ENCODE measurements around the gene CCNI2. TPM values are rescaled to one million over a fixed set of nuclear protein-coding genes. Genes with fewer than 3 reads are reported as not detected.

The CCNI2 gene
- total RNA-seq, 1 donor from 2014 or later = not detected

GRCh38 chr5:132749506-132749905 is 2.3 kb downstream of the CCNI2 start:
- DNase-seq (ENCODE audit: low spot score) = no peak

GRCh38 chr5:132750471-132751230 is 3.4 kb downstream of the CCNI2 start:
- no peak for DNase-seq (ENCODE audit: low spot score)

DNA sequence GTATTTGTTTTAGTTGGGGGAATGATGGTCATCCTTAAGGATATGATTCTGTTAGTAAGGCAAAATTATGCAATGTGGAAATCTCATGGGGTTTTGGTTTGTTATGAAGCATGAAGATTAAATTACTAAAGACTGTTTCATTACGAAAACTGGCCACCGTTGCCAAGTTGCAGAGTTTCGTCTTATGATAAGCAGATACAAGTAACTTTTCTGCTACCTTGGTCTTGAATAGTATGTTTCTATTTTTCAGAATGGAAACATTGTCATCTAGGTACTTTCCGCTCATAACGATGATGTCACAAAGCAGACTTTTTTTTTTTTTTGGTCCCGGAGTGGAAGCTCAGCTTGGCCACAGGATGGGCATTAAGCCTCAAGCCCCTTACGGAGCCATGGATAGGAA is 4.2 kb downstream of the CCNI2 start:
- DNase-seq (ENCODE audit: low spot score) = no peak

- no peak for DNase-seq (ENCODE audit: low spot score)
Observed at GRCh38 chr5:132751971-132752580, 4.8 kb downstream of the CCNI2 start.

DNA sequence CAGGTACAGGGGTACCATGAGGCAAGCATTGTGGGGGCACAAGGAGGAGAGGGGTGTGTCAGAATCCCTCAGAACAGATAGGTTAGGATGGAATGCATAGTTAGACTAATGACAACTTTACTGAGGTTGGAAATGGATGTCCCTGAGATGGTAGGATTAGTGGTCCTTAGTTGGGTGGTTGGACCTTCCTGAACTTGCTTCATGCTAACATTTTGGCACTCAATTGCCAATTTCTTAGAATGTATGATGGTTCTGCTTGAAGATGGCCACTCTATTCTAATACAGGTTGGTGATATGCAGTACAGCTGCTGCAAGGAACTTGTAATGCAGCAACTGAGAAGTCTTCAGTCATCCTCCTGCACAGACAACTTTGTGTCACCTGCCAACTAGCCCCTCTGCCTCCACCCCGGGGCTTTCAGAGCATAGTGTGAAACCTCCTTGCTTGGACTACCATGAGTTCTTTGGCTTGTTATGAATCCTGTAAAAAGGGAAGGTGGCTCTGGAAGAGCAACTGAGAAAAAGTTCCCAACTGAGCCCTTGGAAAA is 5.4 kb downstream of the CCNI2 start:
- no peak for DNase-seq (ENCODE audit: low spot score)

GRCh38 chr5:132753135-132753987 is 6.1 kb downstream of the CCNI2 start:
- no peak for DNase-seq (ENCODE audit: low spot score)

DNA sequence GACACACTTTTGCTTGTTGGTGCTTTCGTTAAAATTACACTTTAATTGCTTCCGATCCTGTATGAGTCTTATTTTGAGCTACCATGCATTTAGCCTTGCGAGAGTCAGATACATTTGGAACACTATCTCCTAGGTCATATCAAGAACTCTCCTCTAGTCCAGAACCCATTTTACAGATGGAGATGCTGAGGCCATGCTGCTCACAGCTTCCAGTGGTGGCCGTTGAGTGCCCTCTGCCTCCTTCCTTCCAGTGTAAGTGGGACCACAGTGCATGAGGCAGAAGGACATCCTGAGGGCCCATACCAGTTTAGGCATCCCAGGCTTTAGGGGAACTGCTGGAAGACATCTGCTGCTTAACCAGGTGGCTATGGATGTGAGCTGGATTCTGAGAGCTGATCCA is 6.9 kb downstream of the CCNI2 start:
- DNase-seq (ENCODE audit: low spot score) = no peak

DNA sequence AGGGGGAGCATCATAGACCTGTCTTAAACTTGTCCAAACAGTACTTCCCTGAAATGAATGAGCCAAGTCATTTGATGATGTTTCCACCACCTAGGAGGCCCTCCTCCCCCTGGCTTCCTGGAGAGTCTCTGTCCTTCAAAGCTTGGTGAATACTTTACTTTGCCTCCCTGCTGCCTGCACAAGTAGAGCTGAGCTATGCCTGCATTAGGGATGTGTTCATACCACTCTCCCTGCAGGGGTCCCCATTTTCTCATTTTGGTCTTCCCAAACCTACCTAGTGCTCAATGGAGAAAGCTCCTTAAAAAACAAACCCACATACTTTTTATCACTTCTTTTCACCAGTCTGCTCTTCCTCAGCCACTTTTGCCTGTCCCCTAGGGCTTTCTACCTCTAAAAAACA is 7.7 kb downstream of the CCNI2 start:
- DNase-seq (ENCODE audit: low spot score) = no peak

- no peak for DNase-seq (ENCODE audit: low spot score)
Observed at GRCh38 chr5:132756542-132756941, 9.3 kb downstream of the CCNI2 start.

DNA sequence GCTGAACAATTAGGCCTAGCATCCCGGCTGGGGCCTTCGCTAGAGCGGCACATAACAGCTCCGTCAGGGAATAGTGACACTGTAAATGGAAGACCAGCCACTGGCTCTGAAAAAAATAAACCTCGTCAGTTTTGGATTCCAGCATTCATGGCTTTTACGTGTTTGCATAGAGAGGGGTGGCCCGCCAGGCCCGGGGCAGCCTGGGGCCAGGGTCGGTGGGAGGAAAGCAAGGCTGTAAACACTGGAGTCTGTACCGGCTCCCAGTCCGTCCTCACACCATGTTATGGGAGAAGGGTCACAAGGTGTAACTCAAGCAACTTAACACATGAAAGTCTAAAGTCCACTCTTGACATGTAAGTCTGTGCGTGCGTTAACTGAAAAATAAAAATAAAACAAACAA is 11.2 kb downstream of the CCNI2 start:
- no peak for DNase-seq (ENCODE audit: low spot score)

DNA sequence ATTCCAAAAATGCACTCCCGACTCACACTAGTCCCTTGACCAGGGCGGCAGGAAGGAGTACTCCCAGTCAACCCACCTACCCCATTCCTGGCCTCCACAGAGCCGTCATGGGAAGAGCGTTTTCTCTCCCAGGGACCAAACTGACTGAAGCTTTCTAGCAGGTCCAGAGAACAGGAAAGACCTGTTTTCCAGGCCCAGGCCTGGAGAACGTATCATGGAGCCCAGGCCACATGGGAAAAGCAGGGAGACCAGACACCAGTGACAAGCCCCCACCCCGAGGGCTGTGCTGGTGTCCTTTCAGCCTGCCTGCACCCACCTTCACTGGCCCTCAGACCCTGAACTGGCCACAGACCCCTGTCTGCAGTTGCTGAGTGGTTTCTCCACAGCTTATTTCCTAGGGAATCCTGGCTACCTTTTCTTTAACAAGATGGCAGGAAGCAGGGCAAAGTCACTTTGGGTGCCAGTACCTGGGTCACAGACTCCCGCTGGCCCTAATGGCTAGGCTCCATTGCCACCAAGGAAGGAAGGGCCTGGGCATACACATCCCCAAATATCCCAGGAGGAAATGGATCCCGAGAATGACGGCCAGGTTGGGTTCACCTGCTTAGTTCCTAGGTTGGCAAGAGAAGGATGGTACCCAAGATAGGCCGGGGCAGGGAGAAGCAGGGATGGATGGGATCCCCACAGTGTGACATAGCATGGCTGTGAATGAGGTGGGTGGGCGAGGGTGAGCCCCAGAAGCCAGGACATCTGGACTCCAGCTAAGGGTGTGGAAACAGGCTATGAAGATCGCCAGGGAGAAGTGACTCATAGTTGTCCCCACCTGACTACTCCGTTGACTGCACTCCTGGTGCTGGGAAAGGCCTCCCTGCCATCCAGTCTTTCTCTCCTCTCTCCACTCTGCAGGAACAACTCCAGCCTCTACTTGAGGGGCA is 12.2 kb downstream of the CCNI2 start:
- DNase-seq (ENCODE audit: low spot score) = no peak

DNA sequence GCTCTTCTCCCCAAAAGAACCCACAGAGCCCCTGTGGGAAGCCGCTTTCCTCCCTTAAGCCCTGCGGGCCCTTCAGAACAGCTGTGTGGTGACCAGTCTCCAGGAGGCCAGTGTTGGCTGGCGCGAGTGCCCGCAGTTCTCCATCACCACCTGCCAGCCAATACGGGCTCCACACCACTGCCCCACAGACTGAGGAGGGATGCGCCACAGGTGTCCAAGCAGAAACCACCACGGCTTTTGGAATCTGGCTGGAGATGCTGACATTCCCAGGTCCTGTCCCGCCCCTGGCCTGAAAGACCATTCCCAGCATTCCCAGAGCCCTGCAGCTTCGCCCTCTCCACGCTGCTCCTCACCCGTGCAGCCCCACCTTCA is 12.8 kb downstream of the CCNI2 start:
- no peak for DNase-seq (ENCODE audit: low spot score)

- DNase-seq (ENCODE audit: low spot score) = peak; percentile 64
Observed at GRCh38 chr5:132760601-132761317, 13.5 kb downstream of the CCNI2 start.

- DNase-seq (ENCODE audit: low spot score) = peak; percentile 85
Observed at GRCh38 chr5:132761321-132762240, 14.4 kb downstream of the CCNI2 start.

GRCh38 chr5:132762246-132763000 is 15.2 kb downstream of the CCNI2 start:
- peak; percentile 82 for DNase-seq (ENCODE audit: low spot score)

DNA sequence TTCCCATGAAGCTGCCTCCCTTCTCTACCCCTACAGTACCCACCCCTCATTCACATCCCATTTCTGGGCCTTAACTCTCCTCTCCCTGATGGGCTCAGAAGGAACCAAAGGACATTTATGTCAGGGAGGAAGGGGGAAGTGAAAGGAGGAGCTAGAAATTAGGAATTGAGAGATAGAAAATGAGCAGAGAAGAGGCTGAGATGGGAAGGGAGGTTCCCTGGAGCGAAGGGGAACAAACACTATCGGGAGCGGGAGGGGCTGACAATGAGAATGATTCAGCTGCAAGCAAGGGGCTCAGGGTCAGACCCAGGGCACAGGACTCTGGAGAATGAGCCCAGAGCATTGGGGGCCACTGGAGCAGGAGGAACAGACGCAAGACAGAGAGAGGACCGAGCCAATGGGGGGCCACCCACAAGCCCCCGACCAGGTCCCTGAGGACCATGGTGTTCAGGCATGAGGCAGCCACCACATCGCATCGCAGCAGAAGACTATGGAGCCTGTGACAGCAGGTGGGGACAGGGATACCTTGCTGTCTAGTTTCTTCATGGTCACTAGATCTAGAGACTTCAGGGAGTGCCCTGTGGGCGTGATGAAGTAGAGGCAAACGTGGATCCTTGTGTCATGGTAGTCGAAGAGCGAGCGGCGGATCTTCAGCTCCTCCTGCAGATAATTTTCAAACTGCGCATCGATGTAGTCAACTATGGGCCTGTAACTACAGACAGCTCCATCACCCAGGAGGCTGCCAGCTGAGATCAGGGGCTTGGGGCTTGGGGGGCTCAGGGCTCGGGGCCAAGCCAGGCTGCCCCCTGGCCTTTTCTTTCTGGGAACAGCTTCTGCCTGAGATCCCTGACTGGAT is 16.2 kb downstream of the CCNI2 start:
- peak; percentile 80 for DNase-seq (ENCODE audit: low spot score)

GRCh38 chr5:132764051-132764450 is 16.8 kb downstream of the CCNI2 start:
- DNase-seq (ENCODE audit: low spot score) = peak; percentile 73

All from mesenteric fat pad (tissue), 1 donor.